HG02973 (cell line): Measurements from ENCODE around the gene PABPC1L.

Experiments
- ATAC-seq: cut with Tn5 transposase; IDR thresholded peaks from one replicate; pipeline ENCODE4 v1.9.1; 2021; ENCODE audit warnings: moderate library complexity; ENCODE audit not compliant: unreplicated experiment

The PABPC1L gene

DNA sequence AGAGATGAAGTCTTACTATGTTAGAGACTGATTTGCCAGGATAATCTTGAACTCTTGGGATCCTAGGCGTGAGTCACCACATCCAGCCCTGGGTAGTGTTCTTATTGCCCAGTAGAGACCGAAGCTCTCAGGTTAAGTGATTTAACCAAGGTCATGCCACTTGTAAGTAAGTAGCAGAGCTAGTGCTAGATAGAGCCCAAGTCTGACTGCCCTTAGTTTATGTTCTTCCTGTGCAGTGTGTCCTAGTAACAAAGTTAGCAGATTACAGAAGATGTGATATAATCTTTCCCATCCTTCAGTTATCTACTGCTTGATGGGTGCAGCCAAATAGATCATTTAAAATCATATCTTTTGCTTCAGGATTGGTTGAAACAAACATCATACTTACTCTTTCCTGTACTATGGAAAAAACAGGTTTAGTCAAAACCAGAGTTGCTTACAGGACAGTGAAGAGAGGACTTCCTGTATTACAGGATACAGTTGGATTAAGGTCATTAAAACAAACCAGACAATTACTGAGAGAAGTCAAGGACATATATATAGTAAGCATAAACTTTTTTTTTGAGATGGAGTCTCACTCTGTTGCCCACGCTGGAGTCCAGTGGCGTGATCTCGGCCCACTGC, 9.5 kb upstream of the PABPC1L start:
- ATAC-seq = no peak

DNA sequence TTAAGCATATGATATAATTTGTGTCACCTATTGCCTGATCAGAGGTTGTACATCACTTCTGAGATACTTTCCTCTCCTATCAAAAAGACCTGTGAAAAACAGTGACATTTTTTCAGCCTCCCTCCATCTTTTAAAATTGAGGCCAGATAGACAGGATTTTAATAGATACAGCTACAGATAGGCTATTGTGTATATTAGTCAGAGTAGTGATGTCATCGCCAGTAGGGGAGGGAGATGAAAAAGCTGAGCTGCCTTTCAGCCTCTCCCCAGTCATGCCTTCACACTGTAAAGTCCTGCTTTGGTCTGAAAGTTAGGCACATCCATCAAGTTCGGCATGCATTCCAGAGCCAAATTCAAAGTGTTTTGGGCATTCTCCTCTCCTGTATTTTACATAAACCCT, 7.9 kb upstream of the PABPC1L start:
- no peak for ATAC-seq

GRCh38 chr20:44904377-44904776, 5.5 kb upstream of the PABPC1L start:
- no peak for ATAC-seq

DNA sequence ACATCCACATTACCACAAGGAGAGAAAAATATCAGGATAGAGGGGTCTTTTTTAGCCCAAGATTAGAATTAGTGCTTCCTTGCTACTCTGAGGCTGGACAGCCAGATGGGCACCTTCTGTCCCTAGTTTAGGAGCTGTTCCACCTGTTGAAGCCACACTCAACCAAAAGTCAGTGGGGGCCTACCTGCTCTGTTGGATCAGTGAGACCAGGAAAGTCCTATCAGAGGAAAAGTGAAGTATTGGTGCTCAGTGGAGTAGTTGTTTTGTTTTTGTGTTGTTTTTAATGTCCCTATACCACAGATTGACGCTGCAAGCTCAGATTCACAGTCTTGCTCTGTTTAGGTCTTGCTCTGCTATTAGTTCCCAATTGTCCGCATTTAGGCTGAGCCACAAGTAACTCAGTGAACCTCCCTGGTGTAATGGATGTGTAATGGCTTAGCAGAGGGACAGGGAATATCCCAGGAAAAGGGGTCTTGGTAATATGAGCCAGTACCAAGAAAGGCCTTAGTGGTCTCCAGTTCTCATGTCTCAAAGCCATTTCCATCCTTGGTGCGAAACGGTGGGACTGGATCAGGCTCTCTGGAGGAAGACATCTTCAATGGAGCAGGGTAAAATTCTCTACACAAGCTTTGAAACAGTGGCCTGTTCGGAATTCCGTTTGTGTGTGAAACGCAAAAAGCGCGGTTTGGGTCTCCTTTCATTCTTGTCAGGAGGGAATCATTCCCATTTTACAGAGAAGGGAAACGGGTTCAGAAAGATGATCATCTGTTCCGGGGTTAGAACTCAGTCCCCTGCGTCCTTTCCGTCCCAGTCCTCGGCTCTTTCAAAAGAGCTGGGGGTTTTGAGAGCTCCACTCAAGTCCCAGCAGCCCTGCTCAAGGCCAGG, 631 bp upstream of the PABPC1L start:
- ATAC-seq = no peak

GRCh38 chr20:44910690-44911262, 916 bp downstream of the PABPC1L start:
- no peak for ATAC-seq

GRCh38 chr20:44911264-44911921, 1.5 kb downstream of the PABPC1L start:
- ATAC-seq = no peak

DNA sequence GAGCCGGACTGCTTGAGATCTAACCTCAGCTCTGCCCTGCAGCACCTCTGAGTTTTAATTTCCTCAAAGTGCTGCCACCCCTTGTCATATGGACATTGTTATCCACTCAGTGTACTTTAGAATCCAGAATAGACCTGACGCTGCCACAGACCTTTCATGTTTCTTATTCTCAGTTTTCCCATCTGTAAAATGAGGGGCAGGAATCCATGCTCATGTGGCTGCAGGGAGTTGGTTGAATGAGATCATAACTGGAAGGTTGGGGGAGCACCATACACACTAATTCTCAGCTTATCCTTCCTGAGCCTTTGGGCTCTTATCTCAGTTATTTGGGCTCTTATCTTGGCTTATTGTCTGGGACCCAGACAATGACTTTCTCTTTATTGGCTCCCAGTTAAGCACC, 2.3 kb downstream of the PABPC1L start:
- ATAC-seq = no peak

DNA sequence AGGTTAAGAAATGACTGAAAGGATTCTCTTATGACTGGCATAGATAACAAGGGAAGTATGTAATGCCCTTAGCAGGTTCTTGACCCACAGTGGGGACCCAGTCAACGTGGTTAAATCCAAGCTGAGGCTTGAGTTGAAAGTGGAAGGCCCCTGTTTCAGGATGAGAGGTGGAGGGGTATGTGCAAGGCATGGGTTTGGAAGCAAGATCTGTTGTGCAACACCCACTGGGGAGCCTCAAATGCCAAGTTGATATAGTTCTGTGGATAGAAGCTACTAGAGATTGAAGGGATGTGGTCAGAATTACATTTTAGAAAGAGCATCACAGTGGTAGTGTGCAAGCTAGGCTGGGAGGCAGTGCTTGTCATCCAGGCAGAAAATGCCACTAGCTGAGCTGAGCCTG, 5.1 kb downstream of the PABPC1L start:
- ATAC-seq = no peak

DNA sequence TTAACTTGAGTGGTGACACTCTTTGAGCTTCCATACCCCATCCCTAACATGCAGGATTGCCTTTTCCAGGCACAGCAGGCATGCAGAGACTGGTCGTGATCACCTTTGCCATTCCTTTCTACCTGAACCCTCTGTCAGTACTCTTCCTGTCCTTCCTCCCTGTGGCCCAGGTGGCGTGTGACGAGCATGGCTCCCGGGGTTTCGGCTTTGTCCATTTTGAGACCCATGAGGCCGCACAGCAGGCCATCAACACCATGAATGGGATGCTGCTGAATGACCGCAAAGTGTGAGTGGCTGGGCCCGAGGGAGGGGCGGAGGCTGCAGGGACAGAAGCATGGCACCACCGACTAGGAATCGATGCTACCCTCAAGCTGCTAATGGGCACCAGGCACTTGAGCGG, 6.7 kb downstream of the PABPC1L start:
- ATAC-seq = no peak

DNA sequence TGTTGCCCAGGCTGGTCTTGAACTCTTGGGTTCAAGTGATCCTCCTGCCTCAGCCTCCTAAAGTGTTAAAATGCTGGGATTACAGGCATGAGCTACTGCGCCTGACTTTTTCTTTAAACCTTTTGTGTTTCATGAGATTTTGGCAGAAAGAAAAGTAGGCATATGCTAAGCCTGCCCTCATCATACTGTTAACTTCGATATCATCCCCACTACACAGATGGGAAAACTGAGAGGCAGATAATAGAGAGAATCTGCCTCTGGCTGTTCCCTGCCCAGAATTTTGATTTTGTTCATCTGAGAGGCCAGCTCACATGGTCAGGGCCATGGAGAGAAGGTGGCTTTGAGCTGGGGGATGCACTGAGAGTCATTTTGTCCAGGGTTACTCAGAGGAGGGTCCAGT, 7.5 kb downstream of the PABPC1L start:
- ATAC-seq = no peak

- no peak for ATAC-seq
These were observed 8.5 kb downstream of the PABPC1L start for GRCh38 chr20:44918342-44918741.

DNA sequence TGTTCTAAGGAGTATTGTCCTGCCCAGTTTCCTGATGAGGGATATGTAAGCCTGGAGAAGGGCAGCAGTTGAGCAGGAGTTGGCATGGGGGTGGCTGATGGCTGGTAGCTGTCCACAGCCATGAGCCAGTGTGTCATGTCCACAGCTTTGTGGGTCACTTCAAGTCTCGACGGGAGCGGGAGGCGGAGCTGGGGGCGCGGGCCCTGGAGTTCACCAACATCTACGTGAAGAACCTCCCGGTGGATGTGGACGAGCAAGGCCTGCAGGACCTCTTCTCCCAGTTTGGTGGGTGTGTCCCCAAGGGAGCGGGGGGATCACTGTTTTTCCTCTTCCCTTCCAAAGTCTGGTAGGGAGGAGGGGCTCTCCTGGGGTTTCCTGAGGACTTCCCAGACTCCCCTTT, 8.9 kb downstream of the PABPC1L start:
- no peak for ATAC-seq

DNA sequence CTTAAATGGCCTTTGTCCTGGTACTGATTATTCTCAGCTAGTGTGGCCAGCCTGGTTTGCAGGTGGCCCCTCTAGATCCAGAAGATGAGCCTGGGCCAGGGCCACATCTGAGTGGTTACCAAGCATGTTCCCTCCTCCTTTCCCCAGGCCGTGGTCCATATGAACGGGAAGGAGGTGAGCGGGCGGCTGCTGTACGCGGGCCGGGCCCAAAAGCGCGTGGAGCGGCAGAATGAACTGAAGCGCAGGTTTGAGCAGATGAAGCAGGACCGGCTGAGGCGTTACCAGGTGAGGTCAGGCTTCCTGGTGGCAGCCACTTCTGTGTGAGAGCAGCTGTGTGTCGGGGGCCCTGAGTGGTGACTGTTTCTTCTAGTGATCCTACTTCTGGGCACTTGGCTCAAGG, 11.6 kb downstream of the PABPC1L start:
- no peak for ATAC-seq

DNA sequence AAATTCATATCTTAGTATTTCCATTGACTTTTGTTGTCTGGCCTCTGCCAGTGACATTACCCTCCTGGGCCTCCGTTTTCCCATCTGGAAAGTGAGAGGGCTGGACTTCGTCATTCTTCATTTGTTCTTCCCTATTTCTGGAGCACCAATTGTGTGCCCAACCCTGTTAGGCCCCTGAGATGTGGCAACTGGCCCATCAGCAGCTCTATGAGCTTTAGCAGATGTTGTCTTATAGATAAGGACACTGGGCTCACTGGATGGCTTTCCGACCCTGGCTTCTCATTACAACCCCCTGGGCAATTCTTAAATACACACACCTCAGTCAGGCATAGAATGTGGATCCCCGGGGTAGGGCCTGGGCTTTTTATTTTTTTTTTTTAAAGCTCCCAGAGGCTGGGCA, 14.7 kb downstream of the PABPC1L start:
- ATAC-seq = no peak

DNA sequence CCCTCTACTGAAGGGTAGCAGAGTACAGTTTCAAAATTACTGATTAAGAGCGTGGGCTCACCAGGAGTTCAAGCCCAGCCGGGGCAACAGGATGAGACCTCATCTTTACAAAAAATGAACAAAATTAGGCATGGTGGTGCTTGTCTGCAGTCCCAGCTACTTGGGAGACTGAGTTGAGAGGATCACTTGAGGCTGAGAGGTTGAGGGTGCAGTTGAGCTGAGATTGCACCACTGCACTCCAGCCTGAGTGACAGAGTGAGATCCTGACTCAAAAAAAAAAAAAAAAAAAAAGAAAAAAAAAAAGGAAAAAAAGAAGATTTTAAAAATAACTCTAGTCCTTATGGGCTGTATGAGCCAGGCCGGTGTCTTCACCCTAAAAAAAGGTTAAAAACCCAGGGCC, 18.7 kb downstream of the PABPC1L start:
- no peak for ATAC-seq

GRCh38 chr20:44930517-44931168, 20.8 kb downstream of the PABPC1L start:
- ATAC-seq = no peak

GRCh38 chr20:44931911-44932310, 22.1 kb downstream of the PABPC1L start:
- ATAC-seq = no peak

DNA sequence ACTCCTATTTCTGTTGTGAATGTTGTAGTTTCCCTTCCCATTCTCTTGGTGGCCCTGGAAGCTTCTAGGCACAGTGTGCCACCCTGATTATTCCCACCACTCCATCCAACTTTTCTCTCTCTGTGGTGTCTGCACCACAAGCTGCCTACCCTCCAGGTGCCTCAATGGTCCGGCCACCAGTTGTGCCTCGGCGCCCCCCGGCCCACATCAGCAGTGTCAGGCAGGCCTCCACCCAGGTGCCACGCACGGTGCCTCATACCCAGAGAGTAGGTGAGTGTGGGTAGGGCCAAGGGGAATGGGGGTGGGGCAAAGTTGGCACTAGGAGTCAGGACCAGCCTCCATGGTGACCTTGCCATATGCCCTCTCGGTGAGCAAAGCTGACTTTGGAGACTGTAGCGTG, 23.1 kb downstream of the PABPC1L start:
- no peak for ATAC-seq

- no peak for ATAC-seq
These were observed 26.6 kb downstream of the PABPC1L start for GRCh38 chr20:44936510-44936909.

- ATAC-seq = no peak
These were observed 28.8 kb downstream of the PABPC1L start for GRCh38 chr20:44938637-44939036.

DNA sequence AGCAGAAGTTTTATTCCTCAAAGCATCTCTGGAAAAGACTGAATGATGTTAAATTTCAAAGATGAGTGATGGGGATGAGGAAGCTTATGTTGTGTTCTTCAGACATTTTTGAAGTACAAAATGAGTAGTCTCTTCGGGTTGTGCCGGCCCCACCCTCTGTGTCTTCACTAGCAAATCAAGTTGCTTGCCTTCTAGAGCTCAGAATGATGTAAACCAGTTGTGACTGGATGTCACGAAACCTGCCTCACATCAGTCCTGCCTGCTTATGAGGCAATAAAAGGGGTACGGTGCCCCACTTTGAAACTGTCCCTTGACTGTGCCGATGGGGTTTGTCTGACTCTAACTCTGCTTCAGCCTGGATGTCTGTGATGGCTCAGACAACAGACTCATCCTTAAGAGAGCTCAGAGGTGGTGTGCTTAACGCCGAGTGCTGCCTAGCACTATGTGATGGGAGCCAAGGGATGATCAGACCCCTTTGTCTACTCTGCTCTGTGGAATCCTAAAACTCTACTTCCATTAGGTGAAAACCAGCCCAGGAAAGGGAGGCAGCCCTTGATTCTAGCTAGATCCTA, 31.3 kb downstream of the PABPC1L start:
- no peak for ATAC-seq
